Caki2 (cell line): Measurements from ENCODE around the gene XPNPEP2. TPM values are rescaled to one million over a fixed set of nuclear protein-coding genes. Genes with fewer than 3 reads are reported as not detected.

Experiments used
- DNase-seq: peaks from one replicate; pipeline ENCODE4 v3.0.0-alpha.2; 2015; ENCODE audit warnings: low read depth
- in situ Hi-C: cut with HindIII; loops from 2 replicates; pipeline ENCODE4 v1.10.0; 2016; ENCODE audit warnings: low sequenced_read_pairs, low pct_unique_long_range_greater_than_20kb, mixed read lengths
- total RNA-seq: library from RNA; depleted of rRNA; stranded (reverse); fragments of >200 nt; shearing (Covaris generic); gene quantifications from 2 replicates; pipeline ENCODE4 v1.2.3, GENCODE V29; 2014; ENCODE audit warnings: low replicate concordance

Gene XPNPEP2
- total RNA-seq, 1 experiment from 2014 or later = not detected

DNA sequence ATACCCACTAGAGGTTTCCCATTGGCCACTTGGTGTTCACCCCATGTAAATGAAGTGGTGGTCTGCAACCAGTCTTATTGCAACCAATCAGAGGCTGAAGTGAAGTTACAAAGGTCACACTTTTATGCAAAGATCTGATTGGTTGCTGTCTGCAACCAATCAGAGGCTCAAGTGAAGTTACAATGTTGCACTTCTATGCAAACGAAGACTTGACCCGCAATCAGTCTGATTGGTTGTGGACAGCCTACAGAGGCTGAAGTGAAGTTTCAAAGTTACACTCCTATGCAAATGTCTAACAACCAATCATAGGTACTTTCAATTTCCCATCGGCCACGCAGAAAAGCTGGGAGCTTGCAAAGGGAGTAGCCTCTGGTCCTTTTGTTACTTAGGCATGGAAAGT is 22.3 kb upstream of the XPNPEP2 start:
- in situ Hi-C loops = no loop called here
- no peak for DNase-seq

DNA sequence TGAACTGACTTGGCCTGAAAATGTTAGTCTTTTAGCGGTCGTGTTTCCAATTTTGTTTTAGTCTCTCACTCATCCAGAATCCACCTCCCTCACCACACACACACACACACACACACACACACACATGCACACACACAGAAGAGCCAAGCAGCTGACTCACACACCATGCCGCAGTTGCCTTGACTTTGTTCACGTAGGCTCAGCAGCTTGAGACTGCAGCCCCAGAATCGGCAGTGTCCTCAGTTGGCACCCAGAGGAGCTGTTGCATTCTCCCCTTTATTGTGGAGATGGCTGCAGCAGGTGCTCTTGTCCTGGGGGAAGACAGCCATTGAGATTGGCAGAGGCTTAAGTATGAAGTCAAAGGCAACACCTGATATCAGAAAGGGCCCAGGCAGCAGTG is 20.9 kb upstream of the XPNPEP2 start:
- no peak for DNase-seq
- in situ Hi-C loops = no loop called here

DNA sequence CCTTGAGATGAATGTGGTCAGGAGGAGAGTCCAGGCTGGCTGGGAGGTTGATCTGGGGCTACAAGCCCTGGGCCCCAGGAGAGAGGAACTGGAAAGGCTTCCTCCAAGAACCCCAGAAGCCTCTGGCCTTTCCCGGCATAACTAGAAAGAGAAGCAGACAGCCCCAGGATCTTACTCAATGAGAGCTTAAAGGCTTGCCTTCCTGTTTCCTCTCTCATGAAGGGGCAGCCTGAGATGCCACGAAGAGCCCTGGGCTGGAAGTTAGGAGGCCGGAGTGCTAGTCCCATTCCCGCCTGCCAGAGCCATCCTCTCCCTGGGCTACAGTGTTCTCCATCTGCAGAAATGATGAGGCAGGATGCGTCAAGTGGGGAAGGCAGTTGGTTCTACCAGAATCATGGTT is 20.1 kb upstream of the XPNPEP2 start:
- DNase-seq = no peak
- in situ Hi-C loops = no loop called here

DNA sequence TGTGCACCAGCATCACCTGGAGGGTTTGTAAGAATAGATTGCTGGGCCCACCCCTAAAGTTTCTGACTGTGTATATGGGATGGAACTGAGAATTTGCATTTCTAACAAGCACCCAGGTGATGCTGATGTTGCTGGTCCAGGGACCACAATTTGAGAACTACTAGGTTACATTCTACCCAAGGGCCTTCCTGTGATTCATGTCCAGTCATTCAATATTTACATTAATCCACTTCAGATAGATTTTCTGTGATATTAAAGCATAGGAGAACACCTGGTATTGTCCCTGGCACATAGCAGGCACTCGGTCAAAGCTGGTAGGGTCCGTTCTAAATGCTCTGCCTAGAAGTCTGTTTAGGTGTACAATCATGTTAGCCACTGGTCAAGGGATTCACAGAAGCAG is 19.5 kb upstream of the XPNPEP2 start:
- DNase-seq = no peak
- in situ Hi-C loops = no loop called here

DNA sequence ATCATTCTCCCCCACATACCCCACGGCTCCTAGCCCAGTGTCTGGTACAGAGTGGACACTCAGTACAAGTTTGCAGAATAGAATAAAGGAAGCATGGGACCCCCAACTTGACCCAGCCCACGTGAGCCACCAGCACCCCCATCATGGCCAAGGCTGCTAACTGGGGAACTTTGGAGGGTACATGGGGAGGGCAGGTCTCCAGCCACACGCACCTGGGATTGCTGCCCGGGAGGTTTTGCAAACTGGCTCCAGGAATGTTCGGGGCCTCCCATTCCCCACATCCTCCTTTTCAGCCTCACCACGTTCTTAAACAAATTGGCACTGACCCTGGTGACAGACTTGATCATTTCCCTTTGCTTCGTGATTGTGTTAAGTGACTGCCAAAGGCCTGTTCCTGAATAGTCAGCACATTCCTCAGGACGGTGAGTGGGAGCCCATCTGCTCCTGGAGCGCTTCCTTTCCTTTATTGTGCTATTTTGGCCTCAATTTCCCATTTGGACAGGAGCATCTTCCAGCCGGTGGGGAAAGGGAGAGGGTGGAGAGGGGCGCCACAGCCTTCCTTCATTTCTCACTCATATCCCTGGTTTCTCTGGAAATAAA is 18.7 kb upstream of the XPNPEP2 start:
- in situ Hi-C loops = no loop called here
- DNase-seq = no peak

DNA sequence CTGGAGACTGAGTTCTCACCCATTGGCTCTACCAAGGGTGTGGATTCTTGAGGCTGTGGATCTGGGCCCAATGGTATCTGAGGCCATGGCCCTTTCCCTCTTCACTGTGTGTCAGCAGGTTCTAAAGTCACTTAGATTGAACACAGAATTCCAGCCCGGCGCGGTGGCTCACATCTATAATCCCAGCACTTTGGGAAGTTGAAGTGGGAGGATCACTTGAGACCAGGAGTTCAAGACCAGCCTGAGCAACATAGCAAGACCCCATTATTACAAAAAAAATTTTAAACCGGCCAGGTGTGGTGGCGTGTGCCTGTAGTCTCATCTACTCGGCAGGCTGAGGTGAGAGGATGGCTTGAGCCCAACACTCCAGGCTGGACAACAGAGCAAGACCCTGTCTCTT is 18.0 kb upstream of the XPNPEP2 start:
- in situ Hi-C loops = no loop called here
- no peak for DNase-seq

DNA sequence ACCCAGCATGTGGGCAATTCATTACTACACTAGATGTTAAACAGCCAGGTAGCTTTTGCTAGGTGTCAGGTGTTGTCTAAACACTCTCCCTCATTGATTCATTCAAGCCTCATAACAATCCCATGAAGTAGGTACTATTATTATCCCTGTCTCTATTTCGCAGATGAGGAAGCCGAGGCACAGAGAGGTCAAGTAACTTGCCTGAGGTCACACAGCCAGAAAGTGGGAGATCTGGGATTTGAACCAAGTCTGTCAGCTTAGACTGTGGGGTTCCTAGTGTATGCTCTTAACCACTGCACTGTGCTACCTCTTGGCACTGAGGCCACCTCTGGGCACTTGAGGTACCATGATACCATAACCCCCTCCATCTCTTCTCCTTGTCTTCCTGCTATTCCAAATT is 17.4 kb upstream of the XPNPEP2 start:
- DNase-seq = no peak
- in situ Hi-C loops = no loop called here

DNA sequence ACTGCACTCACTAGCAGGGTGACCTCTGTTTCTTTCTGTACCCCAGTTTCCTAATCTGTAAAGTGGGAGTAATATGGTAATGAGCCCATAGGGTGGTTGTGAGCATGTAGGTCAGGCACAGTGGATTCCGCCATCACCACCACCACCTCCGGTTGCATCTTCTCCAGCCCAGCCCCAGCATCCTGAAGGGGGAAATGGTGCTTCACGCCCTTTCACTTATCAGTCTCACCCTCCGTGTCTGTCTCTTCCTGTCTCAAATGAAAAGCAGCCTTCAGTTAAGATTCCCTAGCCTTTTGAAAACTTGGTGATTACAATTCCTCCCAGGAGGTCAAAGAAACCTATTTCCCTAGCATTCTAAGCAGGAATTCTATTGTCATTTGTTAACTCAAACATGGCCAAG is 16.9 kb upstream of the XPNPEP2 start:
- in situ Hi-C loops = no loop called here
- DNase-seq = no peak

DNA sequence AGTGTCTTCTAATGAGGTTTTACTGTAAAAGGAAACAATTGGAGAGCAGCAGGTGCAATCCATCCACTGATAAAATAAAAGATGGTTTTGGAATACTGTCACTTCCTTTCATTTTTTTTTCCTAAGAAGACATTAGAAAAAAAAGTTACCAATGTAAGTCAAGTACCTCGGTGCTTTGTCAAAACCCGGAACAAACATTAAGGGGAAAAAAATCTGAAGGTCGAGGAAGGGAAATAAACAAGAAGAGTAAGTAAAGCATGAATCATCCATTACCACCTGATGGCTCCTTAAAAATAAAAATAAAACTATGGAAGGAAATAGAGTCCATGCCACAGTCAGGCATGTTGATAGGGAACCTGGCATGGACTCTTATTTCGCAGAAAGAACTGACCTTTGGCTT is 15.3 kb upstream of the XPNPEP2 start:
- no peak for DNase-seq
- in situ Hi-C loops = no loop called here

DNA sequence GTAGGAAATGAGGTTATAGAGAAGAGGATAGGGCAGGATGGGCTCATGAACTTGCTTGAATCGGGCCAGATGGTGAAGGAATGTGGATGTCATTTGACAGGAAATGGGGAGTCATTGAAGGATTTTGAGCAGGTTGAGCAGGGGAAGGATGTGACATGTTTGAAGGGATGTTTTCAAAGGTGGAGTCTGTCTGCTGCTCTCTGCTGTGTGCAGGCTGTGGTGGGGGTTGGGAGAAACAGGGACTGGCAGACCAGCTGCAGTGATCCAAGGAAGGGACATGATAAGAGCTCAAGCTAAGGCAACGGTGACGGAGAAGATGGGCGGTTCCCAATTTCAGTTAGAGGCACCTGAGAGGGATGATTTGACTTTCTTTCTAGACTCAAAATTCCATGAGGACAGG is 14.0 kb upstream of the XPNPEP2 start:
- in situ Hi-C loops = no loop called here
- DNase-seq = no peak

DNA sequence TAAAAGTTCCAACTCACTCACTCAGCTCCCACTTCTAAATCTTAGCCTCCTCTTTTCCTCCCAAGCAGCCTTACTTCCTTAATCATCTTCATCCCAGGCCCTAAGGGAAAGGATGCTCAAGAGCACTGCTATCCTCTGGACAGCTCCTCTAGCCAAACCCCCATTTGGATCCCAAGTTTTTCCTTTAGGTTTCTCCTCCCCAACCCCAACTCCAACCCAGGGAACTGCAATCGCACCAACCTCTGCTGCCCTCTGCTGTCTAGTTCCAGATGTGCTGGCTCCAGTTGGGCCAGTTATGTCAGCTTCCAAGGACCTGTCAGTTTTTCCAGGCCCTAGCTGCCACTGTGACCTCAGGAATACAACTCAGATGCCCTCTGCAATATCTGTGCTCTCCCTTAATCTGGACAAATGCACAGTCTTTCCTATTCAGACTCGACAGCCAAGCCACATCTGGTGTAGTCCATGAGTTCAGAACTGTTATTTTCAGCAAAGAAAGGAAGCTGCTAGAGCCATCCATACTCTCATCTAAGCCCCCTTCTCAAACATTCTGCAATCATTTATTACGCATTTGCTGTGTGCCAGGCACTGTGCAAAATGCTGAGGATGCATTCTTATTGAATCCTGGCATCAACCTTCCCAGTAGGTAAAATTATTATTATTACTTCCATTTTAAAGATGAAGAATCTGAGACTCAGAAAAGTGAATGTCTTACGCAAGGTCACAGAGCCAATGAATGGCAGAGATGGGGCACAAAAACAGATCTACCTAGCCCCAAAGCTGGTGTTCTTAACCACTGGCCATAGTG is 12.3 kb upstream of the XPNPEP2 start:
- in situ Hi-C loops = no loop called here
- DNase-seq = peak; percentile 41

DNA sequence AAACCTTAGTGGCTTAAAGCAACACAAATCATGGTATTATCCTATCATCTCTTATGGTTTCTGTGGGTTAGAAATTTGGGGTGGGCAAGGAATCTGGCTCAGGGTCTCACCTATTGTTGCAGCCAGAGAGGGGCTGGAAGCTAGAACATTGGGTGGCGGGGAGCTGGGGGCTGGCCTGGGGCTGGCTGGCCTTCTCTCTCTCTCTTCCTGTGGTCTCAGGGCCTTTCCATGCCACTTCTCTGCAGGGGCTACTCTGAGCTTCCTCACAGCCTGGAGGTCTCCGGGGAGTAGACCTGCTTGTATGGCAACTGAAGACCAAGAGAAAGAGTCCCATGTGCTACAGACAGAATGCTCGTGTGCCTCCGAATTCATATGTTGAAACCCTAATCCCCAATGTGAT is 10.7 kb upstream of the XPNPEP2 start:
- in situ Hi-C loops = no loop called here
- DNase-seq = no peak

DNA sequence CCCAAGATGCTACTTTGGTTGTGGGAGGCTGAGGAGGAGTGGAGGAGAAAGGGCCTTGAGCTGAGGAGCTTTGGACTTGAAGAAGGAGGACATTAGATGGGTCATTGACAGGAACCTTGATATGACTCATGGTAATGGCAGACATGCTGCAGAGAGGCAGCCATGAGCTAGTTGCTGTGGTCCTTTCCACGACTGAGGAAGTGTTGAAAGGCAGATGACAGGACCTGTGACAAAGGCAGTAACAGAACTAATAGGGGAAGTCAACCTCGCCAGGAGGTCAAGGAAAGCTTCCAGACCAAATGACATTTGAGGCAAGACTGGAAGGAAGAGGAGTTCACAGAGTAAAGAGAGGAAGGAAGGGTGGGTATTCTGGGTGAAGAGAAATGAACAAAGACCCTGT is 7.6 kb upstream of the XPNPEP2 start:
- in situ Hi-C loops = no loop called here
- no peak for DNase-seq

DNA sequence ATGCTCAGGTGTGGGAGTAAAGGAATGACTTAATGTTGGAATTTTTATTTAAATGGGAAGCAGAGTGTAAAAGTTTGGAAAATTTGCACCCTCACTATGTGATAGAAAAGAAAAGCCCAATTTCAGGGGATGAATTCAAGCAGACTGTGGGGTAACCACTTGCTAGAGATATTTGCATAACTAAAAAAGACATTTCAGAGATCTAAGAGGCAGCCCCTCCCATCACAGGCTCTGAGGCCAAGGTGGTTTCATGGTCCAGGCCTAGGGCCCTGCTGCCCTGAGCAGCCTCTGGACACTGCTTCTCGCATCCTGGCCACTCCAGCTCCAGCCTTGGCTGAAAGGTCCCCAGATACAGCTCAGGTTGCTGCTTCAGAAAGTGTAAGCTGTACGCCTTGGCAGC is 5.9 kb upstream of the XPNPEP2 start:
- no peak for DNase-seq
- in situ Hi-C loops = no loop called here

DNA sequence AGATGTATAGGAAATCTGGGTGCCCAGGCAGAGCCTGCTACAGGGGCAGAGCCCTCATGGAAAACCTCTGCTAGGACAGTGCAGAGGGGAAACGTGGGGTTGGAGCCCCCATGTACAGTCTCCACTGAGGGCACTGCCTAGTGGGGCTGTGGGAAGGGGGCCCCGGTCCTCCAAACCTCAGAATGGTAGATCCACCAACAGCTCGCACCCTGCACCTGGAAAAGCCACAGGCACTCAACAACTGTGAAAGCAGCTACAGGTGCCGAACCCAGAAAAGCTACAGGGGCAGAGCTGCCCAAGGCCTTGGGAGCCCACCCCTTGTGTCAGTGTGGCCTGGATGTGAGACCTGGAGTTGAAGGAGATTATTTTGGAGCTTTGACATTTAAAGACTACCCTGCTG is 5.4 kb upstream of the XPNPEP2 start:
- DNase-seq = no peak
- in situ Hi-C loops = no loop called here

DNA sequence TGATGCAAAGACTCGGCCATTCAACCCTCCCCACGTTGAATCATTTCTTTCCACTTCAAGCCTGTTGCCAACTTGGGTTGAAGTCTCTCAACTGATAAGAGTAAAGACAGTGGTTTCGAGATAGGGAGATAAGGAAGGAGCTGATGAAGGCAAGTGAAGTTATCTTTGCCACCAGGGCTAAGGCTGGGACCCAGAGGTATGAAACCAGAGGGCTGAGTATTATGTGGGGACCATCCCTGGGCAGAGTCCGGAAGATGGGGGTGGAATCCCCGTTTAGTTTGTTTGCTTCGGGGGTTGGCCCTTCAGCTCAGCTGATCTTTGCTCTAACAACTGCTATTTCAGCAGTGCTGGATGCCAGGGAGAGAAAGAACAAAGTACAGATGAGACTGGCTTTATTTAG is 2.3 kb upstream of the XPNPEP2 start:
- no peak for DNase-seq
- in situ Hi-C loops = no loop called here

DNA sequence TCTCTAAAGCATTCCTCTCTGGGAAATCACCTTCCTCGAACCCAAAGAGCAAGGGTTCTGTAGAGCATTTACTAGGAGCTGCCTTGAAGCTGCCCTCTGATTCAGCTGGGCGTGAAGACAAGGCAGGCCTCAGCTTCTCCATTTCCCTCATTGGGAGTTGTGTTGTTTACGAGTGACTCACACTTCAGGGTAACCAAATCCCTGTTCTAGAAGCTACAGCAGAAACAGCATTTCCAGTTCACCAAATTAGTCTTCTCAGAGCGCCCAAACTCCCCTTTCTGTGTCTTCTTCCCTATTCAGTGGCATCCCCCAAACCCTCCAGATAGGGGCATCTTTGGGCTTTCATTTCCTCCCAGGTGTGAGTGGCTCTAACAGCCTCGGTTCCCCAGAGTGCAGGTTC is 863 bp upstream of the XPNPEP2 start:
- DNase-seq = no peak
- in situ Hi-C loops = no loop called here

DNA sequence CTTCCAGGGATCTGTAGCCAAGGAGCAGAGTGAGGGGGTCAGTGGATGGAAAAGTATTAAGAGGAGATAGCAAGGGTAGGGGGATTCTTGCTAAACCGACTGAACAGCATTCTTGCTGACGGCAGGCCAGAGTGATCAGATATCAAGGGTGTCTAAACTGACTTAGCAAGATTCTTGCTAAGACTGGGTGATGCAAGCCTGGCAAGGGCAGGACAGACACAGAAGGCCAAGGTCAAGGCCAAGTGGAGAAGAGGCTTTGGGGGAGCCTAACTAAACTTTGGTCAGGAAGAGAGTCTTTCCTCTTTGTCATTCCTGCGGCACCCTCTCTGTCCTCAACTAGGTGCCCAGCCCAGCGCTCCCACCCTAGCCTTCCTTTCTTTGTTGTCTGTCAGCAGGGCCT is 799 bp downstream of the XPNPEP2 start:
- no peak for DNase-seq
- in situ Hi-C loops = no loop called here

DNA sequence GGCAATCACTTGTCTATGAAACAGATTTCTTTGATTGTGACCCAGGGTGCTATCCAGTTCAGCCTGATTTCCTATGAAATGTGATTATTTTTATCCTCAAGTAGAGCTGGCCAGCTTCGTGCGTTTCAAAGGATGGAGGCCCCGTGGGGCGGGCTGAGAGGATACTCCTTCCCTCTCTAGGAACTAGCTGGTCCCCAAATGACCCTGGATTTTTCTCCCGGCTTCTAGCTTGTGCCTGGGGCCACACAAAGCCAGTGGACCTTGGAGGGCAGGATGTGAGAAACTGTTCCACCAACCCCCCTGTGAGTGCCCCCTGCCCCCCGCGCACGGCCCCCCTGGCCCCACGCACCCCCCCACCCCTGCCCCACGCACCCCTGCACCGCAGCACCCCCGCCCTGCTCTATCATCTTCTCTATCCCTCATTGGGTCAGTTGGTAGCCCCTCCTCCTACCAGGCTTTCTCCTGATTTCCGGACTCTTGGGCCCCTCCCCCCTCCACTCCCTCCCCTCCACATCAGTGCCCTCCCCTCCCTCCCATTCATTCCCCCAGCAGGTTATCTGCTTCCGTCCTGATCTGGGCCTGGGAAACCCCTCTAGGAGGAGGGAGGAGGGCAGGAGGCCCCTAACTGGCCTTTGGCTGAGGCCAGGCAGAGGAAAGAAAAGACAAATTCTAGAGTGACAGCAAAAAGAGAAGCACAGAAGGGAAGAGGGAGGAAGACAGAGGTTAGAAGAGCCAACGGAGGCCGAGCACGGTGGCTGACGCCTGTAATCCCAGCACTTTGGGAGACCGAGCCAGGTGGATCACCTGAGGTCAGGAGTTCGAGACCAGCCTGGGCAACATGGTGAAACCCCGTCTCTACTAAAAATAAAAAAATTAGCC is 3.3 kb downstream of the XPNPEP2 start:
- in situ Hi-C loops = no loop called here
- no peak for DNase-seq
